Astrocyte (in vitro differentiated cells and primary cell): ENCODE results near the gene PHC2.

Source experiments
- EZH2 ChIP-seq: IDR thresholded peaks from 2 replicates; pipeline ENCODE4 v1.6.1; 2012; ENCODE audit warnings: mild to moderate bottlenecking, low read length, inconsistent platforms; ENCODE audit not compliant: insufficient read depth
- TF ChIP-seq, protein P1 (sequence below): IDR thresholded peaks from 2 replicates; pipeline ENCODE4 v1.5.1; 2011; ENCODE audit warnings: low read depth, mild to moderate bottlenecking, inconsistent platforms, low read length, moderate library complexity; ENCODE audit not compliant: insufficient read depth

DNA sequence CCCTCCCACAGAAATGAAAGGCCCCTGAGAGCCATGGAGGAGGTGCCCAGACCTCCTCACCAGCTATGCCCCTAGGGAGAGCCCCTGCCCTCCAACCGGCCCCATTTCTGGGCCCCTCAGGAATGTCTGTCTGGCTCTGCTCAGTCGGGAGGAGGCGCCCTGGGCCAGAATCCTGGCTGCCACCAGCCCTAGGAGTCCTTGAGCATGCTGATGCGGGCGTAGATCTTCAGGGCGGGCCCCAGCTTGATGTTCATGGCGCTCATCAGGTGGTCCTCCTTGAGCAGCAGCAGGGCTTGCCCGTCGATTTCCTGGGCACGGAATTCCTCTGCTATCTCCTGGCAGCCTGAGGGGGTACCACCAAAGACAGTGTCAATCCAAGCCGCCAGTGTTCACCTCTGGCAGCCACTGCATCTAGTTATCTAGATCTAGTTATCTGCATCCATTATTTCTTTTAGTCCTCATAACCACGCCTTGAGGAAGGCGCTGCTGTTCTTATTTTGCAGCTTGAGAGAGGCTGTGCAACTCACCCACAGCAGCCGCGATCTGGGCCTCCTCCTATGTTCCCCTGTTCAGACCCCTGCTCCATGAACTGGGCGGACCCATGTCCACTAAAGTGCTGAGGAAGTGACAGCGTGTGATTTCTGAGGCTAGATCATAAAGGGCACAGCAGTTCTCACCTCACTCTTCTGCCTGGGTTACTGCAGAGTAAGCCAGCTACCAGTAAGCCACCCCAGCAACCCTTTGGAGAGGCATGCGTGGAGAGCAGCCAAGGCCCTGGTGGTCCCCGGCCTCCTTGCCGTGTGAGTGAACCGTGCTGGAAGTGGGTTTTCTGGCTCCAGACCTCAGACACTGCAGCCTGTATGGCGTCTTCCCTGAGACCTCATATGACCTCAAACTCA is 106.0 kb downstream of the PHC2 start:
- TF ChIP-seq, protein P1, sequence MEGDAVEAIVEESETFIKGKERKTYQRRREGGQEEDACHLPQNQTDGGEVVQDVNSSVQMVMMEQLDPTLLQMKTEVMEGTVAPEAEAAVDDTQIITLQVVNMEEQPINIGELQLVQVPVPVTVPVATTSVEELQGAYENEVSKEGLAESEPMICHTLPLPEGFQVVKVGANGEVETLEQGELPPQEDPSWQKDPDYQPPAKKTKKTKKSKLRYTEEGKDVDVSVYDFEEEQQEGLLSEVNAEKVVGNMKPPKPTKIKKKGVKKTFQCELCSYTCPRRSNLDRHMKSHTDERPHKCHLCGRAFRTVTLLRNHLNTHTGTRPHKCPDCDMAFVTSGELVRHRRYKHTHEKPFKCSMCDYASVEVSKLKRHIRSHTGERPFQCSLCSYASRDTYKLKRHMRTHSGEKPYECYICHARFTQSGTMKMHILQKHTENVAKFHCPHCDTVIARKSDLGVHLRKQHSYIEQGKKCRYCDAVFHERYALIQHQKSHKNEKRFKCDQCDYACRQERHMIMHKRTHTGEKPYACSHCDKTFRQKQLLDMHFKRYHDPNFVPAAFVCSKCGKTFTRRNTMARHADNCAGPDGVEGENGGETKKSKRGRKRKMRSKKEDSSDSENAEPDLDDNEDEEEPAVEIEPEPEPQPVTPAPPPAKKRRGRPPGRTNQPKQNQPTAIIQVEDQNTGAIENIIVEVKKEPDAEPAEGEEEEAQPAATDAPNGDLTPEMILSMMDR = no peak
- no peak for TF ChIP-seq EZH2
